IMR-90 (cell line): ENCODE results near the gene FAAP100. TPM values are rescaled to one million over a fixed set of nuclear protein-coding genes. Genes with fewer than 3 reads are reported as not detected.

Experiments used
- ATAC-seq: fragments of 200-7000 bp; cut with Tn5 transposase; 2 replicates; pipeline ENCODE4 v1.9.1; 2020; ENCODE audit warnings: low read depth, mild to moderate bottlenecking, moderate library complexity
- BruUV-seq: library from RNA; stranded (reverse); fragments of 400-500 nt; replicated peaks from 2 replicates; lab custom pipeline; 2021; lab: Mats Ljungman, UMichigan
- CTCF ChIA-PET: fragments of 300-600 bp; formaldehyde crosslinking; extraction: SDS; loops from one replicate; lab custom pipeline; 2021; ENCODE audit warnings: antibody characterized with exemption; lab: Yijun Ruan, JAX
- POLR2A ChIA-PET: fragments of 300-600 bp; sonication (Branson Sonifier 250); formaldehyde crosslinking; loops from one replicate; lab custom pipeline; 2022; ENCODE audit warnings: antibody characterized with exemption; ENCODE audit not compliant: unreplicated experiment; lab: Charles Lee
- DNase-seq: peaks from one replicate; pipeline ENCODE4 v3.0.0; 2013
- H2AFZ ChIP-seq: replicated peaks from 2 replicates; pipeline ENCODE3; 2013; ENCODE audit warnings: low read length, mild to moderate bottlenecking; ENCODE audit not compliant: poor library complexity
- H2AK5ac ChIP-seq: 2 replicates; pipeline ENCODE4 v1.6.1; 2013; ENCODE audit warnings: low read depth, low read length, inconsistent platforms
- H2AK9ac ChIP-seq: replicated peaks from 2 replicates; pipeline ENCODE3; 2013; ENCODE audit warnings: mild to moderate bottlenecking, low read depth, low read length, moderate library complexity; ENCODE audit not compliant: poor library complexity
- H2BK120ac ChIP-seq: 2 replicates; pipeline ENCODE4 v1.6.1; 2013; ENCODE audit warnings: low read depth, low read length, inconsistent platforms
- H2BK15ac ChIP-seq: 3 replicates; pipeline ENCODE4 v1.6.1; 2013; ENCODE audit warnings: low read depth, low read length, inconsistent platforms
- H2BK20ac ChIP-seq: 2 replicates; pipeline ENCODE4 v1.6.1; 2013; ENCODE audit warnings: low read depth, mild to moderate bottlenecking, inconsistent platforms, low read length, moderate library complexity
- H2BK5ac ChIP-seq: 2 replicates; pipeline ENCODE4 v1.6.1; 2013; ENCODE audit warnings: mild to moderate bottlenecking, low read depth, low read length, inconsistent platforms; ENCODE audit not compliant: poor library complexity, severe bottlenecking
- H3K14ac ChIP-seq: replicated peaks from 2 replicates; pipeline ENCODE4 v1.6.1; 2013; ENCODE audit warnings: low read depth, low read length, inconsistent platforms
- H3K18ac ChIP-seq: 2 replicates; pipeline ENCODE4 v1.6.1; 2013; ENCODE audit warnings: low read depth, low read length, control low read depth
- H3K23ac ChIP-seq: 2 replicates; pipeline ENCODE4 v1.6.1; 2013; ENCODE audit warnings: low read depth, low read length, inconsistent platforms
- H3K27ac ChIP-seq: 2 replicates; pipeline ENCODE4 v1.5.1; 2013; ENCODE audit warnings: mild to moderate bottlenecking, control low read depth, low read length; ENCODE audit not compliant: insufficient read depth
- H3K27me3 ChIP-seq: 2 replicates; pipeline ENCODE4 v1.6.1; 2013; ENCODE audit warnings: low read length; ENCODE audit not compliant: control insufficient read depth, insufficient read depth
- H3K36me3 ChIP-seq: 2 replicates; pipeline ENCODE4 v1.6.1; 2013; ENCODE audit warnings: low read length, mixed read lengths; ENCODE audit not compliant: control insufficient read depth, insufficient read depth
- H3K4ac ChIP-seq: 2 replicates; pipeline ENCODE4 v1.6.1; 2013; ENCODE audit warnings: low read depth, low read length, inconsistent platforms
- H3K4me1 ChIP-seq: 2 replicates; pipeline ENCODE4 v1.6.1; 2013; ENCODE audit warnings: low read length, mixed read lengths; ENCODE audit not compliant: control insufficient read depth, insufficient read depth
- H3K4me2 ChIP-seq: 2 replicates; pipeline ENCODE4 v1.6.1; 2013; ENCODE audit warnings: low read depth, mild to moderate bottlenecking, control low read depth, low read length, moderate library complexity
- H3K4me3 ChIP-seq: 2 replicates; pipeline ENCODE4 v1.5.1; 2013; ENCODE audit warnings: low read depth, mild to moderate bottlenecking, control low read depth, low read length, moderate library complexity; ENCODE audit not compliant: insufficient read depth
- H3K56ac ChIP-seq: 2 replicates; pipeline ENCODE4 v1.6.1; 2013; ENCODE audit warnings: low read length, inconsistent platforms; ENCODE audit not compliant: insufficient read depth; ENCODE audit errors: extremely low read depth
- H3K79me1 ChIP-seq, 2 experiments: 2 replicates each; pipeline ENCODE4 v1.6.1; 2013; ENCODE audit warnings: low read length in 2 of 2, inconsistent platforms in 1 of 2, low read depth in 1 of 2
- H3K9ac ChIP-seq: 2 replicates; pipeline ENCODE4 v1.6.1; 2013; ENCODE audit warnings: low read depth, low read length, control low read depth
- H3K9me1 ChIP-seq: 2 replicates; pipeline ENCODE4 v1.6.1; 2013; ENCODE audit warnings: low read length, inconsistent platforms; ENCODE audit not compliant: insufficient read depth
- H3K9me3 ChIP-seq: 2 replicates; pipeline ENCODE4 v1.6.1; 2013; ENCODE audit warnings: low read length; ENCODE audit not compliant: control insufficient read depth, insufficient read depth
- H4K20me1 ChIP-seq: 2 replicates; pipeline ENCODE4 v1.6.1; 2013; ENCODE audit warnings: low read length, inconsistent platforms; ENCODE audit not compliant: insufficient read depth
- H4K5ac ChIP-seq: 2 replicates; pipeline ENCODE4 v1.6.1; 2013; ENCODE audit warnings: mild to moderate bottlenecking, low read depth, low read length, control low read depth
- H4K8ac ChIP-seq, 2 experiments: 2 replicates each; pipeline ENCODE4 v1.6.1; 2013; ENCODE audit warnings: low read depth in 2 of 2, low read length in 2 of 2, control low read depth in 1 of 2, inconsistent platforms in 1 of 2
- H4K91ac ChIP-seq: 2 replicates; pipeline ENCODE4 v1.6.1; 2013; ENCODE audit warnings: low read depth, low read length, inconsistent platforms; ENCODE audit not compliant: insufficient read depth
- BHLHE40 ChIP-seq: fragments of 150-350 bp; IDR thresholded peaks from 2 replicates; pipeline ENCODE4 v1.6.1; 2016; ENCODE audit warnings: mild to moderate bottlenecking, low read depth, low read length
- CEBPB ChIP-seq: IDR thresholded peaks from 2 replicates; pipeline ENCODE4 v1.6.1; 2012; ENCODE audit warnings: low read depth, low read length, improper control_type of control experiment
- CHD1 ChIP-seq: IDR thresholded peaks from 2 replicates; pipeline ENCODE4 v1.6.1; 2012; ENCODE audit warnings: low read depth, low read length, improper control_type of control experiment
- FOS ChIP-seq: fragments of 150-350 bp; IDR thresholded peaks from 2 replicates; pipeline ENCODE4 v1.6.1; 2016; ENCODE audit warnings: low read depth, low read length
- MAFK ChIP-seq: IDR thresholded peaks from 2 replicates; pipeline ENCODE4 v1.6.1; 2012; ENCODE audit warnings: low read depth, low read length, improper control_type of control experiment
- MAZ ChIP-seq: IDR thresholded peaks from 2 replicates; pipeline ENCODE4 v1.6.1; 2012; ENCODE audit warnings: low read depth, mild to moderate bottlenecking, low read length, improper control_type of control experiment, moderate library complexity, borderline replicate concordance
- MXI1 ChIP-seq: IDR thresholded peaks from 2 replicates; pipeline ENCODE4 v1.6.1; 2012; ENCODE audit warnings: low read depth, mild to moderate bottlenecking, low read length, moderate library complexity, borderline replicate concordance
- NFE2L2 ChIP-seq: fragments of 150-350 bp; IDR thresholded peaks from 2 replicates; pipeline ENCODE4 v1.6.1; 2016; ENCODE audit warnings: low read depth, mild to moderate bottlenecking, low read length
- POLR2A ChIP-seq: IDR thresholded peaks from 2 replicates; pipeline ENCODE4 v1.6.1; 2012; ENCODE audit warnings: mild to moderate bottlenecking, low read depth, low read length
- RAD21 ChIP-seq: IDR thresholded peaks from 2 replicates; pipeline ENCODE4 v1.6.1; 2012; ENCODE audit warnings: low read length, improper control_type of control experiment
- RCOR1 ChIP-seq: IDR thresholded peaks from 2 replicates; pipeline ENCODE4 v1.6.1; 2012; ENCODE audit warnings: mild to moderate bottlenecking, low read length, improper control_type of control experiment; ENCODE audit not compliant: insufficient replicate concordance
- RFX5 ChIP-seq: IDR thresholded peaks from 2 replicates; pipeline ENCODE4 v1.8.0; 2012; ENCODE audit warnings: low read depth, mild to moderate bottlenecking, low read length, moderate library complexity
- WGBS, 2 experiments: methylation state at CpG; one replicate each; pipeline versions ENCODE4 v1.1.5 to v1.1.7; 2013; ENCODE audit warnings: missing lambda C conversion rate in 2 of 2; ENCODE audit not compliant: insufficient read length in 1 of 2; ENCODE audit errors: extremely low coverage in 2 of 2; 5-methylcytosine and 5-hydroxymethylcytosine counted together
- dilution Hi-C: fragments of 300-500 bp; cut with HindIII; formaldehyde crosslinking; loops from one replicate; pipeline ENCODE4 v1.14.3; 2018; ENCODE audit warnings: low sequenced_read_pairs; ENCODE audit not compliant: unreplicated experiment
- in situ Hi-C: fragments of 300-500 bp; cut with MboI; formaldehyde crosslinking; loops from 3 replicates; pipeline ENCODE4 v1.14.3; 2019; ENCODE audit warnings: low sequenced_read_pairs, inconsistent platforms, mixed read lengths
- intact Hi-C: fragments of 100-400 bp; cut with micrococcal nuclease; formaldehyde crosslinking; loops from 2 replicates; pipeline ENCODE4 v1.10.0; 2022
- polyA plus RNA-seq, 3 experiments: library from polyadenylated mRNA; depleted of rRNA; stranded (reverse); fragments of >200 nt; gene quantifications; 2 replicates each; pipeline ENCODE4 v1.2.3, GENCODE V29; 2012; ENCODE audit warnings: low replicate concordance in 1 of 3
- total RNA-seq: library from RNA; depleted of rRNA; stranded (reverse); fragments of >200 nt; gene quantifications from 2 replicates; pipeline ENCODE4 v1.2.3, GENCODE V29; 2012
- TF ChIP-seq, protein P1 (sequence below): fragments of 150-350 bp; IDR thresholded peaks from 2 replicates; pipeline ENCODE4 v1.6.1; 2016; ENCODE audit warnings: low read depth, mild to moderate bottlenecking, low read length, moderate library complexity, borderline replicate concordance
- TF ChIP-seq, protein P2 (sequence below): fragments of 150-350 bp; IDR thresholded peaks from 2 replicates; pipeline ENCODE4 v1.6.1; 2017; ENCODE audit warnings: mild to moderate bottlenecking, antibody characterized with exemption, low read length, low read depth
- TF ChIP-seq, protein P3 (sequence below): conservative IDR thresholded peaks from 2 replicates; pipeline ENCODE4 v1.5.1; 2012; ENCODE audit warnings: mild to moderate bottlenecking, low read depth, low read length, improper control_type of control experiment

Gene FAAP100
- total and polyA plus RNA-seq, 2 of the 4 experiments (the other 2 are of a cell fraction), result 7.9 to 24.8 TPM

DNA sequence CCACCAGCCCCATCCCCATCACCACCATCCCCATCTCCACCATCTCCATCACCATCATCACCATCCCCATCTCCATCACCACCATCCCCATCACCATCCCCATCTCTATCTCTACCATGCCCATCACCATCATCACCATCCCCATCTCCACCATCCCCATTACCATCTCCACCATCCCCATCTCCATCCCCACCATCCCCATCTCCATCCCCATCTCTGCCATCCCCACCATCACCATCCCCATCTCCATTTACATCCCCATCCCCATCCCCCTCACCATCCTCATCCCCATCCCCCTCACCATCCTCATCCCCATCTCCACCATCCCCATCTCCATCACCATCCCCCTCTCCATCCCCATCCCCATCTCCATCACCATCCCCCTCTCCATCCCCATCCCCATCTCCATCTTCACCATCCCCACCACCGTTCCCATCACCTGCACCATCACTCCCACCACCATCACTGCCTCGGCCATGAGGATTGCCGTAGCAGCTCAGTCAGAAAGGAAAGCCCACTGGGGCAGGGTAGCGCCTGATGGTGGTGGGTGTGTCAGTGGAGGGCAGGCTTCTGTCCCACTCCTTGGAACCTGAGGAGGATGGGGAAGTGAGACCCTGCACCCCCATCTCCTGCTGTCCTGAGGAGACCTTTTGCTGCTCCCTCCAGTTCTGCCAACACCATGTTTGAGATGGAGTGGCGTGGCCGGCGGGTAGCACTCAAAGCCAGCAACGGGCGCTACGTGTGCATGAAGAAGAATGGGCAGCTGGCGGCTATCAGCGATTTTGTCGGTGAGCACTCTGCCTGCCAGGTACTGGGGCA, 16.5 kb downstream of the FAAP100 start:
- no peak overlapping the region for H3K4me3 ChIP-seq
- no peak overlapping the region for H2AFZ ChIP-seq
- ATAC-seq, result no peak
- in situ Hi-C loops, result no loop called here
- BruUV-seq, result no TSS peak
- H3K4ac ChIP-seq, result no peak overlapping the region
- no peak overlapping the region for H4K8ac ChIP-seq
- peaks cover 7% of the 10 kb centered on the region; the same call in 1 of the 2 replicates for H4K20me1 ChIP-seq
- peaks cover 10% of the 10 kb centered on the region; the same call in 1 of the 2 replicates for H3K27me3 ChIP-seq
- H2BK15ac ChIP-seq, result no peak overlapping the region
- H2AK5ac ChIP-seq, result no peak overlapping the region
- no peaks in the 10 kb centered on the region for H3K9me1 ChIP-seq
- WGBS, 2 experiments, result 80% methylated on average over 2 of the region's 13 CpGs; no CpG with 5 or more reads in 1 of the 2 experiments
- H3K36me3 ChIP-seq, result peaks cover 11% of the 10 kb centered on the region; the same call in 1 of the 2 replicates
- no peak overlapping the region for H4K5ac ChIP-seq
- ChIA-PET POLR2A (interaction anchor here (0.6 kb wide), 2 partner anchors 24 to 287 kb away, joined by 3 to 10 read pairs; no protein-coding TSS in a partner anchor), CTCF (no interaction called here)
- no peak overlapping the region for H3K18ac ChIP-seq
- no peak overlapping the region for H2BK20ac ChIP-seq
- no peak overlapping the region for H3K56ac ChIP-seq
- no peak overlapping the region for H3K14ac ChIP-seq
- H3K9me3 ChIP-seq, result no peaks in the 10 kb centered on the region
- no peak overlapping the region for H3K9ac ChIP-seq
- H3K4me1 ChIP-seq, result no peaks in the 10 kb centered on the region
- H2BK5ac ChIP-seq, result peak overlapping the region; percentile 33
- no peak overlapping the region for H4K91ac ChIP-seq
- DNase-seq, result no peak
- no peak overlapping the region for H2BK120ac ChIP-seq
- intact Hi-C loops, result no loop called here
- dilution Hi-C loops, result no loop called here
- H2AK9ac ChIP-seq, result peak overlapping the region; percentile 87
- no peak overlapping the region for H3K27ac ChIP-seq
- H3K79me1 ChIP-seq, result no peaks in the 10 kb centered on the region
- H3K4me2 ChIP-seq, result no peak overlapping the region
- no peak overlapping the region for H3K23ac ChIP-seq
- no peak for TF ChIP-seq CHD1
- no peak for TF ChIP-seq RFX5
- TF ChIP-seq FOS, result no peak
- TF ChIP-seq, protein P1, sequence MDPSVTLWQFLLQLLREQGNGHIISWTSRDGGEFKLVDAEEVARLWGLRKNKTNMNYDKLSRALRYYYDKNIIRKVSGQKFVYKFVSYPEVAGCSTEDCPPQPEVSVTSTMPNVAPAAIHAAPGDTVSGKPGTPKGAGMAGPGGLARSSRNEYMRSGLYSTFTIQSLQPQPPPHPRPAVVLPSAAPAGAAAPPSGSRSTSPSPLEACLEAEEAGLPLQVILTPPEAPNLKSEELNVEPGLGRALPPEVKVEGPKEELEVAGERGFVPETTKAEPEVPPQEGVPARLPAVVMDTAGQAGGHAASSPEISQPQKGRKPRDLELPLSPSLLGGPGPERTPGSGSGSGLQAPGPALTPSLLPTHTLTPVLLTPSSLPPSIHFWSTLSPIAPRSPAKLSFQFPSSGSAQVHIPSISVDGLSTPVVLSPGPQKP, result no peak
- TF ChIP-seq CEBPB, result no peak
- TF ChIP-seq RAD21, result no peak
- TF ChIP-seq, protein P2, sequence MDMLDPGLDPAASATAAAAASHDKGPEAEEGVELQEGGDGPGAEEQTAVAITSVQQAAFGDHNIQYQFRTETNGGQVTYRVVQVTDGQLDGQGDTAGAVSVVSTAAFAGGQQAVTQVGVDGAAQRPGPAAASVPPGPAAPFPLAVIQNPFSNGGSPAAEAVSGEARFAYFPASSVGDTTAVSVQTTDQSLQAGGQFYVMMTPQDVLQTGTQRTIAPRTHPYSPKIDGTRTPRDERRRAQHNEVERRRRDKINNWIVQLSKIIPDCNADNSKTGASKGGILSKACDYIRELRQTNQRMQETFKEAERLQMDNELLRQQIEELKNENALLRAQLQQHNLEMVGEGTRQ, result no peak
- no peak for TF ChIP-seq RCOR1
- TF ChIP-seq NFE2L2, result no peak
- no peak for TF ChIP-seq MAFK
- no peak for TF ChIP-seq BHLHE40
- no peak for TF ChIP-seq POLR2A
- TF ChIP-seq, protein P3, sequence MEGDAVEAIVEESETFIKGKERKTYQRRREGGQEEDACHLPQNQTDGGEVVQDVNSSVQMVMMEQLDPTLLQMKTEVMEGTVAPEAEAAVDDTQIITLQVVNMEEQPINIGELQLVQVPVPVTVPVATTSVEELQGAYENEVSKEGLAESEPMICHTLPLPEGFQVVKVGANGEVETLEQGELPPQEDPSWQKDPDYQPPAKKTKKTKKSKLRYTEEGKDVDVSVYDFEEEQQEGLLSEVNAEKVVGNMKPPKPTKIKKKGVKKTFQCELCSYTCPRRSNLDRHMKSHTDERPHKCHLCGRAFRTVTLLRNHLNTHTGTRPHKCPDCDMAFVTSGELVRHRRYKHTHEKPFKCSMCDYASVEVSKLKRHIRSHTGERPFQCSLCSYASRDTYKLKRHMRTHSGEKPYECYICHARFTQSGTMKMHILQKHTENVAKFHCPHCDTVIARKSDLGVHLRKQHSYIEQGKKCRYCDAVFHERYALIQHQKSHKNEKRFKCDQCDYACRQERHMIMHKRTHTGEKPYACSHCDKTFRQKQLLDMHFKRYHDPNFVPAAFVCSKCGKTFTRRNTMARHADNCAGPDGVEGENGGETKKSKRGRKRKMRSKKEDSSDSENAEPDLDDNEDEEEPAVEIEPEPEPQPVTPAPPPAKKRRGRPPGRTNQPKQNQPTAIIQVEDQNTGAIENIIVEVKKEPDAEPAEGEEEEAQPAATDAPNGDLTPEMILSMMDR, result no peak
- TF ChIP-seq MAZ, result no peak
- TF ChIP-seq MXI1, result no peak
